Measurements from ENCODE around the gene AKT1.

GRCh38 chr14:104770072-104770579, 25.4 kb downstream of the AKT1 start:
- TF ChIP-seq CTCF (conservative IDR thresholded peaks at IDR 0.05; ENCODE audit: low read depth, low read length) = no peak
- no peak for TF ChIP-seq EZH2 (IDR thresholded peaks at IDR 0.05; ENCODE audit: borderline replicate concordance, low read depth, low read length, poor library complexity, severe bottlenecking)
